AG04450 (cell line): Measurements from ENCODE around the gene HIVEP3. TPM values are rescaled to one million over a fixed set of nuclear protein-coding genes. Genes with fewer than 3 reads are reported as not detected.
A peak's percentile ranks its signal among the peaks of the same experiment; 100 is the strongest.

ENCODE experiments used
- CTCF ChIA-PET: fragments of 300-600, 350-600 bp; formaldehyde crosslinking; extraction: SDS; loops from one replicate; lab custom pipeline; 2022; ENCODE audit warnings: antibody characterized with exemption, inconsistent platforms; lab: Charles Lee
- POLR2A ChIA-PET: fragments of 350-600 bp; formaldehyde crosslinking; extraction: SDS; loops from one replicate; lab custom pipeline; 2021; ENCODE audit warnings: antibody characterized with exemption, inconsistent platforms; lab: Yijun Ruan, JAX
- DNase-seq: peaks from one replicate; pipeline ENCODE4 v3.0.0-alpha.2; 2011; ENCODE audit warnings: low read depth, low spot score
- H3K27ac ChIP-seq: one replicate; pipeline ENCODE4 v1.5.1; 2012; ENCODE audit warnings: low read depth, low read length, control low read depth
- H3K27me3 ChIP-seq: one replicate; pipeline ENCODE4 v1.6.0; 2012; ENCODE audit warnings: low read length; ENCODE audit not compliant: control insufficient read depth, insufficient read depth
- H3K4me3 ChIP-seq: 2 replicates; pipeline ENCODE4 v1.5.1; 2011; ENCODE audit warnings: mild to moderate bottlenecking, low read depth, low read length, control low read depth
- H3K9me3 ChIP-seq: 2 replicates; pipeline ENCODE4 v1.5.1; 2012; ENCODE audit warnings: low read length; ENCODE audit not compliant: control insufficient read depth, insufficient read depth
- polyA plus RNA-seq: library from polyadenylated mRNA; depleted of rRNA; stranded (reverse); fragments of >200 nt; gene quantifications from 2 replicates; pipeline ENCODE4 v1.2.3, GENCODE V29; 2011
- TF ChIP-seq, protein P1 (sequence below): IDR thresholded peaks from 2 replicates; pipeline ENCODE4 v1.5.1; 2011; ENCODE audit warnings: low read depth, low read length, control low read depth, inconsistent platforms

Gene HIVEP3
- polyA plus RNA-seq, 1 experiment = 4.8 TPM

DNA sequence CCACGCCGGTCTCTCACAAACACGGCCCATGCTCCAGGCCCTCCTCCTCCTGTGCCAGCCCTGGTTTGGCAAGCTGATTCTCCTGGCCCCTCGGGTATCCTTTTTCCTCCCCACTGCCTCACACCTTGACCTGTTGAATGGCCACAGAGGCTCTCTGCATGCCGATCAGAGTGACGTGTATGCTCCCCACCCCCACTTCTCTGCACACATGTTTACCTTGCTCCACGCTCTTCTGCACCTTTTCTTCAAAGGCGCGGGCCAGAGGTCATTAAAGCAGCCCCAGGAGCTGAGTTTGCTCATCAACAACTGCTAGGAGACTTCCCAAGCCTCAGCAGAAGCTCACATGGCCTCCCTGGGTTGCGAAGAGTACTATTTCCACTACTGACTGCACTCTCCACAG is 295.0 kb downstream of the HIVEP3 start:
- TF ChIP-seq, protein P1, sequence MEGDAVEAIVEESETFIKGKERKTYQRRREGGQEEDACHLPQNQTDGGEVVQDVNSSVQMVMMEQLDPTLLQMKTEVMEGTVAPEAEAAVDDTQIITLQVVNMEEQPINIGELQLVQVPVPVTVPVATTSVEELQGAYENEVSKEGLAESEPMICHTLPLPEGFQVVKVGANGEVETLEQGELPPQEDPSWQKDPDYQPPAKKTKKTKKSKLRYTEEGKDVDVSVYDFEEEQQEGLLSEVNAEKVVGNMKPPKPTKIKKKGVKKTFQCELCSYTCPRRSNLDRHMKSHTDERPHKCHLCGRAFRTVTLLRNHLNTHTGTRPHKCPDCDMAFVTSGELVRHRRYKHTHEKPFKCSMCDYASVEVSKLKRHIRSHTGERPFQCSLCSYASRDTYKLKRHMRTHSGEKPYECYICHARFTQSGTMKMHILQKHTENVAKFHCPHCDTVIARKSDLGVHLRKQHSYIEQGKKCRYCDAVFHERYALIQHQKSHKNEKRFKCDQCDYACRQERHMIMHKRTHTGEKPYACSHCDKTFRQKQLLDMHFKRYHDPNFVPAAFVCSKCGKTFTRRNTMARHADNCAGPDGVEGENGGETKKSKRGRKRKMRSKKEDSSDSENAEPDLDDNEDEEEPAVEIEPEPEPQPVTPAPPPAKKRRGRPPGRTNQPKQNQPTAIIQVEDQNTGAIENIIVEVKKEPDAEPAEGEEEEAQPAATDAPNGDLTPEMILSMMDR = no peak
- no peaks in the 10 kb centered on the region for H3K27me3 ChIP-seq
- H3K9me3 ChIP-seq = no peaks in the 10 kb centered on the region
- POLR2A ChIA-PET = no interaction called here
- peak overlapping the region; percentile 39 for H3K27ac ChIP-seq
- CTCF ChIA-PET = no interaction called here
- no peak overlapping the region for H3K4me3 ChIP-seq
- DNase-seq = no peak

DNA sequence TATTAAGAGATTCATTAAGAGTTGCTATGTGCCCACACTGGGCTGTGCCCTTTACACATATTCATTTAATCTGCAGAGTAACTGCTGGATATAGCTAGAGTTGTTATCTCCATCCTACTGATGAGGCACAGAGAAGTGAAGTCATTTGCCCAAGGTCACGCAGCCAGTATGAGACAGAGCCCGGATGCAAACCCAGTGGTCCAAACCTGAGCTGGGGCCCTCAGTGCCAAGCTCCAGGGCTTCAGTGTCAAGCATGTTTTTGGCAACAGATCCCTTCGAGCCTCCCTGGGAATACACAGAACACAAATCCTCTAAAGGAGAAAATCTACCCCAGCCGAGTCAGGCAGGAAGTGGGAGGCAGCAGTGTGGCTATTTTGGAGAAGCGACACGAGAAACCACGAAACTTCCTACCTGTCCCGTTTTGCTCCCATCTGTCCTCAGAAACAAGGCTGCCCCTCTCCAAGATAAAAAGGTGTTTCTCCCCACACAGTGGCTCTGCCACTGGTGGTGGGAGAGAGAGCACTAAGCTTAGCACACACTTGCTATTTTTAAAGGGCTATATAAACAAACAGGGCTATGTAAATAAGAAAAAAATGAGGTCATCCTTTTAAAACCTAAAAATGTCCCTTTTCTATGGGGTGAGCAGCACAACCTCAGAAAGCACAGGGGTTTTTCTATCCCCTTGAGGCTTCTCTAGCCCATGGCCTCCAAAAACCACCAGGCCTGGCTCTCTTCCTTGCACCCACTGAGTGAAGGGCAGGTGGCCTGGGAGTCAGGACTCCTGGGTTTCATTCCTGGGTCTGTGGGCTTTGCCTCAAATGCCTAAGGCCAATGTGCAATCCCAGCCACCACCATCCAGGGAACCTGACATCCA is 295.6 kb downstream of the HIVEP3 start:
- ChIA-PET POLR2A (interaction anchor here (0.5 kb wide), 1 partner anchor 50 kb away, joined by 3 read pairs; no protein-coding TSS in a partner anchor), CTCF (interaction anchor here (0.6 to 1.1 kb wide), 2 partner anchors 51 to 262 kb away, joined by 3 read pairs; no protein-coding TSS in a partner anchor)
- TF ChIP-seq, protein P1 = no peak
- Histone ChIP-seq H3K9me3 (no peaks in the 10 kb centered on the region), H3K4me3 (no peak overlapping the region), H3K27ac (peak overlapping the region; percentile 39), H3K27me3 (no peaks in the 10 kb centered on the region)
- no peak for DNase-seq

DNA sequence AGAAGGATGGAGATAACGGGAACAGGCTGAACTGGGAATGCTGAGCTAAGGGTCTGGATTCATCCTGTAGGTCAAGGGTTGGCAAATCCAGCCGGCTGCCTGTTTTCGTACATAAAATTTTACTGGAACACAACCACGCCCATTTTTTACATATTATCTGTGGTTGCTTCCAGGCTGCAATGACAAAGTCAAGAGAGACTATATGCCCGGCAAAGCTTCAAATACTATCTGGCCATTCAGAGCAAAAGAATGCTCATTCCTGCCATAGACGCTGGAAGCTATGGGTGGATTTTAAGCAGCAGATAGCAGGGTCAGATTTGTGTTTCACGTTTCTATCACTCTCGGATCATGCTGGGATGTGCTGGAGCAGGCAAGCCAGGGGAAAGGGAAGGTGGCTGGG is 296.3 kb downstream of the HIVEP3 start:
- ChIA-PET POLR2A (no interaction called here), CTCF (interaction anchor here (0.6 to 1.1 kb wide), 2 partner anchors 52 to 262 kb away, joined by 3 read pairs; no protein-coding TSS in a partner anchor)
- TF ChIP-seq, protein P1 = no peak
- Histone ChIP-seq H3K4me3 (no peak overlapping the region), H3K9me3 (no peaks in the 10 kb centered on the region), H3K27me3 (no peaks in the 10 kb centered on the region), H3K27ac (no peak overlapping the region)
- DNase-seq = no peak

DNA sequence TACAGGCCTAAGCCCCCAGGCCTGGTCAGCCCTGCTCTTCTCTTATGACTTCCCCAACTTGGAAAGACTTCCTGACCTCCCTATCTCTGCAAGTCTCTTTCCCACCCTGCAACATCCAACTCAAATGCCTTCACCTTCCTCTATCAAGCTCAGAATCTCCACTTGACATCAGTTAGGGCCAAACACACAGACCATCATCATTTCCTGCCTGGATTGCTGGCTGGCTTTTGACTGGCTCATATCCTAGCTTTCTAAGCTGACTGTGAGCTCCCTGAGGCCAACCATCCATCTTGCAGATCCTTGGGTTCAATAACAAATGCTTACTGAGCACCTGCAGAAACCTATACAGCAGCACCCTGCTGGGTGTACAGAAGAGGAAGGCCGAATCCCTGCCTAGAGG is 296.9 kb downstream of the HIVEP3 start:
- POLR2A ChIA-PET = no interaction called here
- no peak for DNase-seq
- Histone ChIP-seq H3K27me3 (no peaks in the 10 kb centered on the region), H3K27ac (no peak overlapping the region), H3K4me3 (no peak overlapping the region), H3K9me3 (no peaks in the 10 kb centered on the region)
- TF ChIP-seq, protein P1 = no peak
- CTCF ChIA-PET = no interaction called here

DNA sequence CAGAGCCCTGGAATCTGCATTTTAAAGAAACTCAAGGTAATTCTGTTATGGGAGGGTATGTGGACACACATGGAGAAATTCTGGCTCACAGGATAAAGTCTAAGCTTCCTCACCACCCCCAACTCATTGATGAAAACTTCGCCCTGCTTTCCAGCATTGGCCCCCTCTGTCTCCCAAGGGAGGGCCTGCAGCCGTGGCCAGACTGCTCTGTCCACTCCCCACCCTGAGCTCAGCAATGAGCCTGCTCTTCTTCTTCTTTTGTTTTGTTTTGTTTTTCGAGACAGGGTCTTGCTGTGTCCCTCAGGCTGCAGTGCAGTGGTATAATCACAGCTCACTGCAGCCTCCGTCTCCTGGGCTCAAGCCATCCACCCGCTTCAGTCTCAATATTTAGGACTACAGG is 297.5 kb downstream of the HIVEP3 start:
- POLR2A ChIA-PET = no interaction called here
- no peak for DNase-seq

More for the DNA sequence above, 297.5 kb downstream of the HIVEP3 start:
- TF ChIP-seq, protein P1 = no peak
- Histone ChIP-seq H3K4me3 (no peak overlapping the region), H3K27me3 (no peaks in the 10 kb centered on the region), H3K9me3 (no peaks in the 10 kb centered on the region), H3K27ac (no peak overlapping the region)
- CTCF ChIA-PET = interaction anchor here (0.5 kb wide), 1 partner anchor 179 kb away, joined by 3 read pairs; no protein-coding TSS in a partner anchor
